Measurements from ENCODE around the gene PSMC3IP.

The PSMC3IP gene

DNA sequence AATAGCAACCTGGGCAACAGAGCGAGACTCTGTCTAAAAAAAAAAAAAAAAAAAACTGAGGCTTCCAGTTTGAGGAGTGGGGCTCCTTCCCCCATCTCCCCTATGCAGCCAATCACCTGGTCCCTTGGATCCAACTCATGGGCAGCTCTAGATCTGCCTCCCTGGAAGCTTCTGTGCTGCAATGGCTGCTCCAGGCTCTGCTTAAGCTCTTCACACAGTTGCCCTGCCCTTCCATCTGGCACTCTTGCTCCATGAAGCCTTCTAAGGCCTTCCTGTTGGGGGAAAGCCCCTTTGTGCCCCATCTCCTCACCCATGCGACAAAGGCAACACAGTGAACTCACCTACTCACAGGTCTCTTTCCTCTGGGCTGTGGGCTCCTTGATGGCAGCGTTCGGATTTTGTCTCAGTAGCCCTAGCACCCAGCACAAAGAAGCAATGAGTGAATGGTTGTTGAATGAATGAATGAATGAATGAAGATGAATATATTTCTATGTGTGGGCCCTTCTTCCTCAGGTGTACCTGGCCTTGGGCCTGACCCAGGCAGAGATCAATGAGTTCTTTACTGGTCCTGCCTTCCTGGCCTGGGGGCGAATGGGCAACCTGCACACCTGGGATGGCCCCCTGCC lies 39.6 kb downstream of the PSMC3IP start:
- no peak for DNase-seq (ENCODE audit: low spot score)

DNA sequence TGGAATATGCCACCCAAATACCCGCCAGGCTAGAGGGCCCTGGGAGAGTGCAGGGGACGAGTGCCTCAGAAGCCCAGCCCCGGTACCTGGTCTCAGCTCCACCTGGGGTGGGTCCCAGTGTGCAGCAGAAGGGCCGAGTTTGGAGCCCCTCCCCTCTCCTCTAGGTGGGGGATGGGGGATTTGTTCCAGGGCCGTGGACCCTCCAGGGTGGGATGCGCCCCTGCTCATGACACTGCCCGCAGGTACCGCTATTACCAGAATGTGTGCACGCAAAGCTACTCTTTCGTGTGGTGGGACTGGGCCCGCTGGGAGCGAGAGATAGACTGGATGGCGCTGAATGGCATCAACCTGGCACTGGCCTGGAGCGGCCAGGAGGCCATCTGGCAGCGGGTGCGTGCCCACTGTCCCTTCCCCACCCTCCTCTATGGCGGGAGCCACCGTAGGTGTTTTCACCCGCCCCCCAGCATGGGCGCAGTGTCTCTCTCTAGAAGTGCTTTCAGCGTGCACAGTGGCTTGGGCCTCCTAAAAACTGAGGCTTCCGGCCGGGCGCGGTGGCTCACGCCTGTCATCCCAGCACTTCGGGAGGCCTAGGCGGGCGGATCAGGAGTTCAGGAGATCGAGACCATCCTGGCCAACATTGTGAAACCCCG lies 40.2 kb downstream of the PSMC3IP start:
- DNase-seq (ENCODE audit: low spot score) = no peak

DNA sequence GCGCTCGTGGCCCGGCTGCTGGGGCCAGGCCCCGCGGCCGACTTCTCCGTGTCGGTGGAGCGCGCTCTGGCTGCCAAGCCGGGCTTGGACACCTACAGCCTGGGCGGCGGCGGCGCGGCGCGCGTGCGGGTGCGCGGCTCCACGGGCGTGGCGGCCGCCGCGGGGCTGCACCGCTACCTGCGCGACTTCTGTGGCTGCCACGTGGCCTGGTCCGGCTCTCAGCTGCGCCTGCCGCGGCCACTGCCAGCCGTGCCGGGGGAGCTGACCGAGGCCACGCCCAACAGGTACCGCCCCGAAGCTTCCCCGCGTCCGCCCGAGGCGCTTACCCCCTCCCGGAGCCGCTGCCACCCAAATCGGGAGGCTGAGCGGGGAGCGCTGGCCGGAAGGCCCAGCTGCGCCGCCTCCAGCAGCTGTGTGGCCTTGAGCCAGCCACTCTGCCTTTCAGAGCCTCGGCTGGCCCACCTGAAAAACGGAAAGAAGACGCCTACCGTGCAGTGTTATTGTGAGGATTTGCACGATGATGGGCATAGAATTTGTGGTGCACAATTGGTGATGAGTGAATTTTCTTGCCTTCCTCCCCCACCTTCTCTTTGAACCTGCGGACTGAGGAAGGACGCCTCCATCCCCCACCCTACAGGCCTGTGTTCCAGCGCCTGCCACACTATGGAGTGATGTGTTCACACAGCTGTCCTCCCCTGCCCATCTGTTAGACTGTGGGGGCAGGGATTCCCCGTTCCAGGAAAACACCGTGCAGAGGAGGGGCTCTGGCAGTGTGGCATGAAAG lies 41.0 kb downstream of the PSMC3IP start:
- peak; percentile 88 for DNase-seq (ENCODE audit: low spot score)

DNA sequence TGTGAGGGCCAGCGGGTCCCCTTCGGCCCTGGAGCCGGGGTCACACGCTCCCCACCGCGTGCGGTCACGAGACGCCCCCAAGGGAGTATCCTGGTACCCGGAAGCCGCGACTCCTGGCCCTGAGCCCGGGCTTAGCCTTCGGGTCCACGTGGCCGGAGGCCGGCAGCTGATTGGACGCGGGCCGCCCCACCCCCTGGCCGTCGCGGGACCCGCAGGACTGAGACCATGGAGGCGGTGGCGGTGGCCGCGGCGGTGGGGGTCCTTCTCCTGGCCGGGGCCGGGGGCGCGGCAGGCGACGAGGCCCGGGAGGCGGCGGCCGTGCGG lies 41.5 kb downstream of the PSMC3IP start, which contains the start of gene NAGLU:
TSS of gene NAGLU (plus strand) at position 194 of the 324 bp plus-strand sequence. CDS start at position 226, 32 bp downstream.
- peak; percentile 93 for DNase-seq (ENCODE audit: low spot score)

DNA sequence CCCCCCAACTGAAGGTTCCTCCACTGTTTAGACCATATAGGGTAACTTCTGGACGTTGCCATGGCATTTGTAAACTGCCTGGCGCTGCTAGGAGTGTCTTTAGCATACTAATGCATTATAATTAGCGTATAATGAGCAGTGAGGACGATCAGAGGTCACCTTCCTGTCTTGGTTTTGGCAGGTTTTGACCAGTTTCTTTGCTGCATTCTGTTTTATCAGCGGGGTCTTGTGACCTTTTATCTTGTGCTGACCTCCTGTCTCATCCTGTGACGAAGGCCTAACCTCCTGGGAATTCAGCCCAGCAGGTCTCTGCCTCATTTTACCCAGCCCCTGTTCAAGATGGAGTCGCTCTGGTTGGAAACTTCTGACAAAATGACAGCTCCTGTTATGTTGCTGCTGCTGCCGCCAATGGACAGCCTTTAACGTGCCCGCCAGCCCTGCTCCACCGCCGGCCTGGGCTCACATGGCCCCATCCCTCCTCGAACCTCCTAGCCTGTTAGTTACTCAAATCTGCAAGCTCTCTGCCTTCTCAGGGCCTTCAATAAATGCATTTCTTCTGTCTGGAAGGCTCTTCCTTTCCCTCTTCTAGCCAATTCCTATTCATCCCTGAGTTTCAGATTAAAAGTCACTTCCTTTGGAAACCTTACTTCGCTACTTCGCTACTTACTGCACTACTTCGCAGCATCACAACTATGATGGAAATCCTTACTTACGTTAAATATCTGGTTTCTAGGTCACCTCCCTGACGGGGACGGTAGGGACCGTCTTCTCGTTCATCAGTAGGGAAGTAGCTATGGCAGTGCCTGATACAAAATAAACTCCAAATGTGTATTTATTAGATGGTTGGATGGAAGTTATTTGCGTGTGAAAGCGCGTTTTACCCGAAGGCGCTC lies 42.1 kb downstream of the PSMC3IP start:
- no peak for DNase-seq (ENCODE audit: low spot score)

DNA sequence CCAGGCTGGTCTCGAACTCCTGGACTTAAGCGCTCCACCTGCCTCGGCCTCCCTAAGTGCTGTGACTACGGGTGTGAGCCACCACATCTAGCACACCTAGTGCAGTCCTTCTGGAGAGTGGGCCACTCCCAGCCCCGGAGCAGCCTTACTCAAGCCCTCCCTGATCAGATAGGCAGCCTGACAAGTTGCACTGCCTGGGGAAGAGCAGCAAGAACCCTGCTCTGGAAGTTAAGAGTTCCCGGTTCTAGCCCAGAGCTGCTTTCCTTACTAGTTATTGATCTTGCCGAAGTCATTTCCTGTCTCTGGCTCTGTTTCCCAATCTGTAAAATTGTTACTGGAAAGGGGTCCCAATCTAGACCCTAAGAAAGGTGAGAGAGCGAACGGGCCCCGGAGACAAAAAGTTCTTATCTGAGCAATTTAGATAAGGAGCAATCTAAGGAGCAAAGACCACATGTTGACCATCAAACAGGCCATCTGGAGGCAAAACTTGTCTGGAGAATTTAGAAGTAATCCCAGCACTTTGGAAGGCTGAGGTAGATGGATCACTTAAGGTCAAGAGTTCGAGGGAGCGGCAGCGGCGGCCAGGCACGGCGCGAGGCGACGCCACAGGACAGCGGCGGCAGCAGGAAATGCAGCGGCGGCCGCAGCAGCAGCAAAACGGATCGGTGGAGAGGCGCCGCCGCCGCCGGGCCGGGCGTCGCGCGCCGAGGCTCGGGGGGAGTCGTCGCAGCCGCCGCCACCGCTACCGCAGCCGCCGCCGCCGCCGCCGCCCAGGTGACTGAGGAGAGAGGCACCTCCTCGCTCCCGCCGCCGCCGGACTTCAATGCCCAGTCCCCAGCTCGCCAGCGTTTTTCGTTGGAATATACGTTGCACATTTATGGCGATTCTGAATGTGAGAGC lies 45.8 kb downstream of the PSMC3IP start:
- DNase-seq (ENCODE audit: low spot score) = peak; percentile 79

DNA sequence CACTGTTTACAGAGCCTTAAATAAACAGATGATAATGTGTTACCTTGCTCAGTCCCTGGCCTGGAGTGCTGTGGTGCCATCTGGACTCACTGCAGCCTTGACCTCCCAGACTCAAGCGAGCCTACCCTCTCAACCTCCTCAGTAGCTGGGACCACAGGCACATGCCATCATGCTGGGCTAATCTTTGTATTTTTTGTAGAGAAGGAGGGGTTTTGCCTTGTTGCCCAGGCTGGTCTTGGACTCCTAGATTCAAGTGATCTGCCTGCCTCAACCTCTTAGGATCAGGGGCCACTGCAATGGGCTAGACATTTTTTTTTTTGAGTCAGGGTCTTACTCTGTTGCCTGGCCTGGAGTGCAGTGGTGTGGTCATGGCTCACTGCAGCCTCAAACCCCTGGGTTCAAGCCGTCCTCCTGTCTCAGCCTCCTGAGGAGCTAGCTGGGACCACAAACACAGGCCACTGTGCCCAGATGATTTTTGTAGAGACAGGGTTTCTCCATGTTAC lies 46.5 kb downstream of the PSMC3IP start:
- DNase-seq (ENCODE audit: low spot score) = no peak

DNA sequence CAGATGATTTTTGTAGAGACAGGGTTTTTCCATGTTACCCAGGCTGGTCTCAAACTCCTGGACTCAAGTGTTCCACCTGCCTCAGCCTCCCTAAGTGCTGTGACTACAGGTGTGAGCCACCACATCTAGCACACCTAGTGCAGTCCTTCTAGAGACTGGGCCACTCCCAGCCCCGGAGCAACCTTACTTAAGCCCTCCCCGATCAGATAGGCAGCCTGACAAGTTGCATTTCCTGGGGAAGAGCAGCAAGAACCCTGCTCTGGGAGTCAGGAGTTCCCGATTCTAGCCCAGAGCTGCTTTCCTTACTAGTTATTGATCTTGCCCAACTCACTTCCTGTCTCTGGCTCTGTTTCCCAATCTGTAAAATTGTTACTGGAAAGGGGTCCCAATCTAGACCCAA lies 48.5 kb downstream of the PSMC3IP start:
- no peak for DNase-seq (ENCODE audit: low spot score)

DNA sequence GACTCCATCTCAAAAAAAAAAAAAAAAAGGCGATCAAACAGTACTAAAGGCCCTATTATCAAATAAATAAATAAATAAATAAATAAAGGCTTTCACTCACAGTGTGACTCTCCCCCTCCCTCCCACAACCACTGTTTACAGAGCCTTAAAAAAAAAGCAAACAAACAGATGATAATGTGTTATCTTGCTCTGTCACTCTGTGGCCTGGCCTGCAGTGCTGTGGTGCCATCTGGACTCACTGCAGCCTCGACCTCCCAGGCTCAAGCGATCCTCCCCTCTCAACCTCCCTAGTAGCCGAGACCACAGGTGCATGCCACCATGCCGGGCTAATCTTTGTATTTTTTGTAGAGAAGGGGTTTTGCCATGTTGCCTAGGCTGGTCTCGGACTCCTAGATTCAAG lies 49.6 kb downstream of the PSMC3IP start:
- no peak for DNase-seq (ENCODE audit: low spot score)

DNA sequence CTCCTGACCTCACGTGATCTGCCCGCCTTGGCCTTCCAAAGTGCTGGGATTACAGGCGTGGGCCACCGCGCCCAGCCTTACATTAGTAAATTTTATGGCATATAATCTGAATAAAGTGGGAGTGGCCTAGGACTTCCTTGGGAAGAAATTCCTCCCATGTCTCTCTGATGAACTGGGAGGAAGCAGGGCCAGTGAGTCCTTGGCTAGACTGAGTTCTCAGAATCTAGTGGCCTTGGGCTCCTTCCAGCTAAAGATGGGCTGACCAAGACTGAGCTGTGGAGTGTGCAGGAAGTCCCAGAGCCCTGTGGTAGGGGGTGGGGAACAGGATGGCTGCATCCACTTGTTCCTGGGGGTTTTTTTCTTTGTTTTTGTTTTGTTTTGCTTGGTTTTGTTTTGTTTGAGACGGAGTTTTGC lies 51.5 kb downstream of the PSMC3IP start:
- peak; percentile 34 for DNase-seq (ENCODE audit: low spot score)

DNA sequence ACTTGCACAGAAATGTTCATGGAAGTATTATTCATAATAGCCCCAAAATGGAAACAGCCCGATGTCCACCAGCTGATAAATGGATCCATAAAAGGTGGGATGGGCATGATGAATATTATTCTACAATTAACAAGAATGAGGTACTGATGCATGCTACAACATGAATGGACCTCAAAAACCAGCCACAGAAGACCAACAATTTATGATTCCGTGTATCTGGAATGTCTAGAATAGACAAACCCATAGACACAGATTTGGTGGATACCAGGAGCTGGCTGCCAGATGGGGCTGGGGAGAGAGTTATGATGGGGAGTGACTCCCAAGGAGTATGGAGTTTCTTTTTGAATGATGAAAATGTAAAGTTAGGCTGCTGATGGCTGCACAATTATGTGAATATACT lies 52.3 kb downstream of the PSMC3IP start:
- DNase-seq (ENCODE audit: low spot score) = no peak

DNA sequence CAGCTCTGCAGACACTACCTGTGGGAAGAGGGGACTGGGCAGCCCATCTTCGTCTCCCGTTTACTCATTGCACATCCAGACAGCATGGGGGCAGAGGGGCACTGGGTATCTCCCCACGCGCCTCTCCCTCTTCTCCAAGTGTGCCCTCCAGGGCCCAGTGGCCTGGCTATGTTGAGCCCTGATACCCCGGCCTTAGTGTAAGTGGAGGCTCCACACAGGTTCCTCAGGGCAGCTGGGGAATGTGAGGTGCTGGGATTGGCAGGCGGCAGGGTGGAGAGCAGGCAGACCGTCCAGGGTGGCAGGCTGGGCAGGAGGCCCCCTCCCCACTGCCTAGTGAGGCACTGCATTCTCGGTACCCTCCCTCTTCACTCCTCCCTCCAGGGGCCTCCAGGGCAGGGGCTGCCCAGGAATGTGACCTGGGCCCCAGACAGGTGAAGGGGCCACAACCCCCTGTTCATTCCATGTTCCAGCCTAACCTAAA lies 54.7 kb downstream of the PSMC3IP start:
- no peak for DNase-seq (ENCODE audit: low spot score)

Data from RKO (cell line).